Measurements from ENCODE around the gene ELMO1. TPM values are rescaled to one million over a fixed set of nuclear protein-coding genes. Genes with fewer than 3 reads are reported as not detected.

Gene ELMO1
- total RNA-seq, 1 donor = under 0.01 TPM

- no peak overlapping the region for H3K4me3 ChIP-seq (ENCODE audit: low read depth, low read length)
- TF ChIP-seq CTCF (IDR thresholded peaks at IDR 0.05; ENCODE audit: insufficient read depth, low read depth, low read length) = no peak
- no peak for DNase-seq (ENCODE audit: low read depth)
Observed at GRCh38 chr7:37187179-37187578, 261.5 kb downstream of the ELMO1 start.

GRCh38 chr7:37186753-37187152 is 261.9 kb downstream of the ELMO1 start:
- no peak for DNase-seq (ENCODE audit: low read depth)
- no peak for TF ChIP-seq CTCF (IDR thresholded peaks at IDR 0.05; ENCODE audit: insufficient read depth, low read depth, low read length)

GRCh38 chr7:37181550-37181932 is 267.1 kb downstream of the ELMO1 start:
- no peak for DNase-seq (ENCODE audit: low read depth)
- H3K4me3 ChIP-seq (ENCODE audit: low read depth, low read length) = no peak overlapping the region
- TF ChIP-seq CTCF (IDR thresholded peaks at IDR 0.05; ENCODE audit: insufficient read depth, low read depth, low read length) = no peak

More at GRCh38 chr7:37186753-37187152, 261.9 kb downstream of the ELMO1 start:
- H3K4me3 ChIP-seq (ENCODE audit: low read depth, low read length) = no peak overlapping the region

- TF ChIP-seq CTCF (IDR thresholded peaks at IDR 0.05; ENCODE audit: insufficient read depth, low read depth, low read length) = no peak
- DNase-seq (ENCODE audit: low read depth) = no peak
- H3K4me3 ChIP-seq (ENCODE audit: low read depth, low read length) = no peak overlapping the region
Observed at GRCh38 chr7:37180828-37181549, 267.7 kb downstream of the ELMO1 start.

- H3K4me3 ChIP-seq (ENCODE audit: low read depth, low read length) = no peak overlapping the region
- no peak for DNase-seq (ENCODE audit: low read depth)
Observed at GRCh38 chr7:37176079-37176478, 272.6 kb downstream of the ELMO1 start.

GRCh38 chr7:37174460-37174859 is 274.2 kb downstream of the ELMO1 start:
- no peak for DNase-seq (ENCODE audit: low read depth)
- TF ChIP-seq CTCF (IDR thresholded peaks at IDR 0.05; ENCODE audit: insufficient read depth, low read depth, low read length) = no peak
- H3K4me3 ChIP-seq (ENCODE audit: low read depth, low read length) = no peak overlapping the region

More at GRCh38 chr7:37176079-37176478, 272.6 kb downstream of the ELMO1 start:
- no peak for TF ChIP-seq CTCF (IDR thresholded peaks at IDR 0.05; ENCODE audit: insufficient read depth, low read depth, low read length)

- H3K4me3 ChIP-seq (ENCODE audit: low read depth, low read length) = no peak overlapping the region
- no peak for TF ChIP-seq CTCF (IDR thresholded peaks at IDR 0.05; ENCODE audit: insufficient read depth, low read depth, low read length)
- DNase-seq (ENCODE audit: low read depth) = no peak
Observed at GRCh38 chr7:37173670-37174069, 275.0 kb downstream of the ELMO1 start.

Measured in fibroblast of villous mesenchyme (primary cell).